Measurements from ENCODE around the gene SSPN. TPM values are rescaled to one million over a fixed set of nuclear protein-coding genes. Genes with fewer than 3 reads are reported as not detected.

The SSPN gene
- total and polyA plus RNA-seq, 12 donors: 5.9 to 115 (median 83.7) TPM

DNA sequence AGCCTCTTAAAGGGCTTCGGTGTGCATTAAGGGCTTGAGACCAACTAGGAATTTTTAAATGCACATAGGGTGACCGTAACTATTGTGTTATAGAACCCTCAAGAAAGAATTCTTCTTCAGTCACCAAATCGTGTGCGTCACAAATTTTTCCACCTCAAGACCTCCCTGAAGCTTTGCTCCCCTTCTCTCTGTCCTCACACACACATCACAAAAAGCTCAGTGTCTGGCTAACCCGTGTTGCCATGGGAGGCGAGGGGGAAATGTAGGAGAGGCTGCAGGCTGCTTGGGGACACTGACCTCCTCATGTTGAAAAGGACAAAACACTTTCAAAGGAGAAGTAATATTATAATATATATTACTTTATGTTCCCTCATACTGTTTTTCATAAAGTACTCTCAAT lies 10.6 kb downstream of the SSPN start:
- no peak for ATAC-seq
- TF ChIP-seq, protein P1, sequence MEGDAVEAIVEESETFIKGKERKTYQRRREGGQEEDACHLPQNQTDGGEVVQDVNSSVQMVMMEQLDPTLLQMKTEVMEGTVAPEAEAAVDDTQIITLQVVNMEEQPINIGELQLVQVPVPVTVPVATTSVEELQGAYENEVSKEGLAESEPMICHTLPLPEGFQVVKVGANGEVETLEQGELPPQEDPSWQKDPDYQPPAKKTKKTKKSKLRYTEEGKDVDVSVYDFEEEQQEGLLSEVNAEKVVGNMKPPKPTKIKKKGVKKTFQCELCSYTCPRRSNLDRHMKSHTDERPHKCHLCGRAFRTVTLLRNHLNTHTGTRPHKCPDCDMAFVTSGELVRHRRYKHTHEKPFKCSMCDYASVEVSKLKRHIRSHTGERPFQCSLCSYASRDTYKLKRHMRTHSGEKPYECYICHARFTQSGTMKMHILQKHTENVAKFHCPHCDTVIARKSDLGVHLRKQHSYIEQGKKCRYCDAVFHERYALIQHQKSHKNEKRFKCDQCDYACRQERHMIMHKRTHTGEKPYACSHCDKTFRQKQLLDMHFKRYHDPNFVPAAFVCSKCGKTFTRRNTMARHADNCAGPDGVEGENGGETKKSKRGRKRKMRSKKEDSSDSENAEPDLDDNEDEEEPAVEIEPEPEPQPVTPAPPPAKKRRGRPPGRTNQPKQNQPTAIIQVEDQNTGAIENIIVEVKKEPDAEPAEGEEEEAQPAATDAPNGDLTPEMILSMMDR (IDR thresholded peaks at IDR 0.05): no peak
- no peak overlapping the region for H3K27ac ChIP-seq
- H3K36me3 ChIP-seq: no peaks in the 10 kb centered on the region
- no peaks in the 10 kb centered on the region for H3K27me3 ChIP-seq
- DNase-seq: no peak
- peaks cover 0 to 31% (median 10%) of the 10 kb centered on the region in 9 donors for H3K4me1 ChIP-seq
- no peaks in the 10 kb centered on the region for H3K9me3 ChIP-seq
- H3K4me3 ChIP-seq: no peak overlapping the region
- 82 to 83% methylated on average over 6 of the region's 6 CpGs for WGBS, 2 donors
- intact Hi-C loops (cut with DNase I): no loop called here

DNA sequence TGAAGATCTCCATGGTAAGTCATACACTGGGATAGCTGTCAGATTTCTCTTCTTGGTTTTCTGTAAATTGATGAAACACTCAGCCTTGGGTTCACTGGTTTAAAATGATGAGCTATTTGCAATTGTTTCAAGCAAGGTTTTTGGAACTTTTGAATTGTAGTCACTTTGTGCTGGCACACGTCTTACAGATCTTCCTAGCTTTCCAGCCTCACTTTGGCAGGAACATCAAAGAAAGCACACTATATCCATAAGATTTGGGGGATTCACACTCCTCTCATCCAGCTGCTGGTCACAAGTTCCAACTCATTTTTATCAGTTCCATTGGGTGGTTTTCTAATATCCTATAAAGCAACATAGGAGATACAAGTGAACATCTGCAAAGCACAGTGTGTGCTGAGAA lies 16.0 kb downstream of the SSPN start:
- 87 to 92% methylated on average over 1 of the region's 1 CpG for WGBS, 2 donors
- TF ChIP-seq, protein P1 (IDR thresholded peaks at IDR 0.05): no peak
- H3K4me3 ChIP-seq: no peak overlapping the region
- ATAC-seq (no peak), DNase-seq (no peak)
- intact Hi-C loops (cut with DNase I): no loop called here
- no peaks in the 10 kb centered on the region for H3K27me3 ChIP-seq
- peaks cover 0 to 4% (median 0%) of the 10 kb centered on the region in 11 donors for H3K9me3 ChIP-seq
- H3K36me3 ChIP-seq: no peaks in the 10 kb centered on the region
- peaks cover 0 to 17% (median 0%) of the 10 kb centered on the region in 9 donors for H3K4me1 ChIP-seq
- no peak overlapping the region for H3K27ac ChIP-seq

DNA sequence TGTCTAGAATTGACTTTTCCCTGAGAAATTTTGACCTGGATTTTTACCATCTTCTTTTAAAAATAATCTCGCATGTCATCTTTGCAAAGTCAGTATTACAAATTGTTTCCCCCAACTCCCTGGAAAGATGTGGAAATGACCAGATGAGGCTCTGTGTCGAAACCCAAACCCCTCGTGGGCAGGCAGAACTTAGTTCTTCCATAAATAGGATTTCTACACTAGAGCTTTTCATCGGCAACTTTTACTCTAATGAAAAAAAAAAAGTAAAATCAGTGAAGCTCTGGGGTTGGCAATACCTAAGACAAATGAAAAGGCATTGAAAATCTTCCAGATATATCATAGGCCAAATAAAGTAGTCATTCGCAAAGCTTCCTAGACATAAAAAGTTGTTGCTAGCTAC lies 17.0 kb downstream of the SSPN start:
- no peaks in the 10 kb centered on the region for H3K36me3 ChIP-seq
- TF ChIP-seq, protein P1 (IDR thresholded peaks at IDR 0.05): no peak
- peaks cover 0 to 4% (median 0%) of the 10 kb centered on the region in 11 donors for H3K9me3 ChIP-seq
- H3K4me3 ChIP-seq: no peak overlapping the region
- no peaks in the 10 kb centered on the region for H3K27me3 ChIP-seq
- intact Hi-C loops (cut with DNase I): no loop called here
- no peak overlapping the region for H3K27ac ChIP-seq
- H3K4me1 ChIP-seq: peaks cover 0 to 17% (median 0%) of the 10 kb centered on the region in 9 donors
- no peak for DNase-seq
- WGBS, 2 donors: 63 to 77% methylated on average over 5 of the region's 5 CpGs
- ATAC-seq: no peak

DNA sequence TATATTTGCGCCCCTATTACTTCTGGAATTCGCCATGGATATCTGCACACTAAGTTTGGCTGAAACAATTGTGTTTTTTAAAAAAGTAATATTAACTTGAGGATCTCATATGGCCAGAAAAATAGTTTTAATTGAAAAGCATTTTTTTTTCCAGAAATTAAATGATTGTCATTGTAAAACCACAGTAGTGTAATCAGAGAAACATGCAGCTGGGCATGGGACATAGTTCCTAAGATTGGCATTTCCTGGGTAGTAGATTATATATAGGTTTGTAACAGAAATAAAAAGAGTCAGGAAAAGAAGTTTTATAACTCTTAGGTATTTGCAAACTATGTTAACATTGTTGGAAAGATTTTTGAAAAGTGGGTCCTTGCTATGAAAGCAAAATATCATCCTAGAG lies 17.6 kb downstream of the SSPN start:
- H3K36me3 ChIP-seq: no peaks in the 10 kb centered on the region
- H3K27ac ChIP-seq: no peak overlapping the region
- no peak for ATAC-seq
- H3K4me3 ChIP-seq: no peak overlapping the region
- no peak for DNase-seq
- 91 to 97% methylated on average over 2 of the region's 2 CpGs for WGBS, 2 donors
- H3K4me1 ChIP-seq: peaks cover 0 to 17% (median 0%) of the 10 kb centered on the region in 9 donors
- peaks cover 0 to 4% (median 0%) of the 10 kb centered on the region in 11 donors for H3K9me3 ChIP-seq
- no peaks in the 10 kb centered on the region for H3K27me3 ChIP-seq
- TF ChIP-seq, protein P1 (IDR thresholded peaks at IDR 0.05): no peak
- intact Hi-C loops (cut with DNase I): no loop called here
